ENCODE measurements around the gene ZNF462.
A peak's percentile ranks its signal among the peaks of the same experiment; 100 is the strongest.

Gene ZNF462

DNA sequence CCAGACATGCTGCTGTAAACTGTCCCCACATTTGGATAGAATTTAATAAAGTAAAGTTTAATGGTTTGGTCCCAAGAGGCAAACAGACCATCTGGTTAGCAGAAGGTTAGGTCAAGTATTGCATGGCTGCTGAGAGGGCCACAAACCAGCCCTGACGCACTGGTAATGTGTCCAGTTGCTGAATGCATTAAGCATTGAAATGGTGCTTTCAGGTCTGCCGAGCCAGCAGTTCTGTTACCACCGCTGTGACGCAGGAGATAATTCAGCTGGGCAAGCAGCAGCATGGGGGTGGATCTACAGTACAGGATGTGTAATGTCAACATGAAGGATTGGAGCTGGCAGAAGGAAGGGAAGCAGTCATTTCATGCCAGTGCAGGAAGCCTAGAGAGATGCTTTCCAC, 16.0 kb downstream of the ZNF462 start:
- peak; percentile 90 for ATAC-seq (ENCODE audit: low read depth)
- H3K36me3 ChIP-seq (ENCODE audit: low read depth), result peaks cover 4% of the 10 kb centered on the region; the same call in 1 of the 2 replicates
- no peaks in the 10 kb centered on the region for H3K27me3 ChIP-seq (ENCODE audit: insufficient read depth, poor library complexity, severe bottlenecking)
- no peak for TF ChIP-seq CTCF (IDR thresholded peaks at IDR 0.05; ENCODE audit: poor library complexity, severe bottlenecking)
- no peaks in the 10 kb centered on the region for H3K9me3 ChIP-seq (ENCODE audit: severe bottlenecking)
- H3K4me3 ChIP-seq (ENCODE audit: severe bottlenecking), result no peak overlapping the region
- peak; percentile 86 for DNase-seq (ENCODE audit: low spot score)
- peak overlapping the region; percentile 79 for H3K27ac ChIP-seq (ENCODE audit: poor library complexity, severe bottlenecking)
- H3K4me1 ChIP-seq (ENCODE audit: insufficient read depth, poor library complexity, severe bottlenecking), result peaks cover 63% of the 10 kb centered on the region

- H3K27ac ChIP-seq (ENCODE audit: poor library complexity, severe bottlenecking), result peak overlapping the region; percentile 79
- H3K9me3 ChIP-seq (ENCODE audit: severe bottlenecking), result no peaks in the 10 kb centered on the region
- H3K4me1 ChIP-seq (ENCODE audit: insufficient read depth, poor library complexity, severe bottlenecking), result peaks cover 68% of the 10 kb centered on the region
- H3K36me3 ChIP-seq (ENCODE audit: low read depth), result peaks cover 4% of the 10 kb centered on the region; the same call in 1 of the 2 replicates
- ATAC-seq (ENCODE audit: low read depth) (no peak), DNase-seq (ENCODE audit: low spot score) (no peak)
- H3K27me3 ChIP-seq (ENCODE audit: insufficient read depth, poor library complexity, severe bottlenecking), result no peaks in the 10 kb centered on the region
- TF ChIP-seq CTCF (IDR thresholded peaks at IDR 0.05; ENCODE audit: poor library complexity, severe bottlenecking), result no peak
- no peak overlapping the region for H3K4me3 ChIP-seq (ENCODE audit: severe bottlenecking)
These were observed 16.5 kb downstream of the ZNF462 start for GRCh38 chr9:106879439-106879882.

- Histone ChIP-seq H3K9me3 (ENCODE audit: severe bottlenecking) (no peaks in the 10 kb centered on the region), H3K27me3 (ENCODE audit: insufficient read depth, poor library complexity, severe bottlenecking) (no peaks in the 10 kb centered on the region), H3K4me3 (ENCODE audit: severe bottlenecking) (no peak overlapping the region), H3K36me3 (ENCODE audit: low read depth) (peaks cover 4% of the 10 kb centered on the region; the same call in 1 of the 2 replicates), H3K27ac (ENCODE audit: poor library complexity, severe bottlenecking) (peak overlapping the region; percentile 79), H3K4me1 (ENCODE audit: insufficient read depth, poor library complexity, severe bottlenecking) (peaks cover 73% of the 10 kb centered on the region)
- ATAC-seq (ENCODE audit: low read depth) (no peak), DNase-seq (ENCODE audit: low spot score) (no peak)
- no peak for TF ChIP-seq CTCF (IDR thresholded peaks at IDR 0.05; ENCODE audit: poor library complexity, severe bottlenecking)
These were observed 17.1 kb downstream of the ZNF462 start for GRCh38 chr9:106880081-106880480.

GRCh38 chr9:106880863-106881262, 17.9 kb downstream of the ZNF462 start:
- H3K4me3 ChIP-seq (ENCODE audit: severe bottlenecking), result no peak overlapping the region
- ATAC-seq (ENCODE audit: low read depth), result peak; percentile 75
- peaks cover 4% of the 10 kb centered on the region; the same call in 1 of the 2 replicates for H3K36me3 ChIP-seq (ENCODE audit: low read depth)
- no peak for TF ChIP-seq CTCF (IDR thresholded peaks at IDR 0.05; ENCODE audit: poor library complexity, severe bottlenecking)
- no peaks in the 10 kb centered on the region for H3K27me3 ChIP-seq (ENCODE audit: insufficient read depth, poor library complexity, severe bottlenecking)
- DNase-seq (ENCODE audit: low spot score), result peak; percentile 87
- H3K9me3 ChIP-seq (ENCODE audit: severe bottlenecking), result no peaks in the 10 kb centered on the region
- peak overlapping the region; percentile 79 for H3K27ac ChIP-seq (ENCODE audit: poor library complexity, severe bottlenecking)
- peaks cover 78% of the 10 kb centered on the region for H3K4me1 ChIP-seq (ENCODE audit: insufficient read depth, poor library complexity, severe bottlenecking)

- H3K4me1 ChIP-seq (ENCODE audit: insufficient read depth, poor library complexity, severe bottlenecking), result peaks cover 96% of the 10 kb centered on the region
- DNase-seq (ENCODE audit: low spot score) (no peak), ATAC-seq (ENCODE audit: low read depth) (no peak)
- peaks cover 4% of the 10 kb centered on the region; the same call in 1 of the 2 replicates for H3K36me3 ChIP-seq (ENCODE audit: low read depth)
- H3K27me3 ChIP-seq (ENCODE audit: insufficient read depth, poor library complexity, severe bottlenecking), result no peaks in the 10 kb centered on the region
- no peak overlapping the region for H3K4me3 ChIP-seq (ENCODE audit: severe bottlenecking)
- peak overlapping the region; percentile 97 for H3K27ac ChIP-seq (ENCODE audit: poor library complexity, severe bottlenecking)
- H3K9me3 ChIP-seq (ENCODE audit: severe bottlenecking), result no peaks in the 10 kb centered on the region
- no peak for TF ChIP-seq CTCF (IDR thresholded peaks at IDR 0.05; ENCODE audit: poor library complexity, severe bottlenecking)
These were observed 20.1 kb downstream of the ZNF462 start for GRCh38 chr9:106883030-106883429.
